Pons (tissue), 1 donor: Measurements from ENCODE around the gene SLC2A5.
"Not testable (repeated sequence)": the region's sequence is repeated elsewhere in the genome, so short reads cannot be mapped to it uniquely, and the experiment has no call there.

Experiments
- DNase-seq: peaks from one replicate; pipeline ENCODE4 v3.0.0-alpha.2; 2016; ENCODE audit warnings: low spot score

SLC2A5 gene

GRCh38 chr1:9005395-9005708, 64.1 kb downstream of the SLC2A5 start:
- no peak for DNase-seq

GRCh38 chr1:9004700-9005394, 64.6 kb downstream of the SLC2A5 start:
- DNase-seq, result peak; percentile 52

GRCh38 chr1:9004031-9004699, 65.3 kb downstream of the SLC2A5 start:
- no peak for DNase-seq

- DNase-seq, result not testable (repeated sequence)
These were observed 67.2 kb downstream of the SLC2A5 start for GRCh38 chr1:9002215-9002560.

- DNase-seq, result not testable (repeated sequence)
These were observed 67.8 kb downstream of the SLC2A5 start for GRCh38 chr1:9001534-9002214.

- DNase-seq, result not testable (repeated sequence)
These were observed 75.3 kb downstream of the SLC2A5 start for GRCh38 chr1:8993962-8994675.

GRCh38 chr1:8992936-8993687, 76.3 kb downstream of the SLC2A5 start:
- DNase-seq, result no peak

GRCh38 chr1:8989821-8990220, 79.6 kb downstream of the SLC2A5 start:
- DNase-seq, result no peak

GRCh38 chr1:8989061-8989460, 80.4 kb downstream of the SLC2A5 start:
- no peak for DNase-seq

- no peak for DNase-seq
These were observed 80.8 kb downstream of the SLC2A5 start for GRCh38 chr1:8988618-8988967.

- peak; percentile 76 for DNase-seq
These were observed 81.4 kb downstream of the SLC2A5 start for GRCh38 chr1:8987881-8988617.

- no peak for DNase-seq
These were observed 82.6 kb downstream of the SLC2A5 start for GRCh38 chr1:8986814-8987190.

GRCh38 chr1:8985915-8986813, 83.3 kb downstream of the SLC2A5 start:
- peak; percentile 71 for DNase-seq
